Esophagus muscularis mucosa (tissue), 4 donors: Measurements from ENCODE around the gene ENTREP3.

ENCODE experiments used
- CTCF ChIP-seq, 3 experiments: fragments of 200-600 bp in 2 of 3; fragments of 450-650 bp in 1 of 3; sonication (generic) in 2 of 3; IDR thresholded peaks; one replicate each; pipeline ENCODE4 v1.5.1; 2017 to 2019; ENCODE audit warnings: antibody characterized with exemption in 3 of 3, mild to moderate bottlenecking in 2 of 3, moderate library complexity in 1 of 3
- EP300 ChIP-seq: sonication (generic); formaldehyde crosslinking; IDR thresholded peaks from one replicate; pipeline ENCODE4 v1.6.1; 2017; ENCODE audit warnings: antibody characterized with exemption
- POLR2A ChIP-seq: fragments of 450-650 bp; IDR thresholded peaks from one replicate; pipeline ENCODE4 v1.6.1; 2017; ENCODE audit warnings: antibody characterized with exemption, moderate library complexity, mild to moderate bottlenecking, low read depth
- POLR2AphosphoS5 ChIP-seq, 2 donors: sonication (generic); formaldehyde crosslinking; IDR thresholded peaks; one replicate each; pipeline ENCODE4 v1.6.1; 2017; ENCODE audit warnings: antibody characterized with exemption in 2 of 2

- no peak for TF ChIP-seq CTCF (IDR thresholded peaks at IDR 0.05)
- TF ChIP-seq POLR2AphosphoS5 (IDR thresholded peaks at IDR 0.05): no peak
- TF ChIP-seq EP300: no peak
- no peak for TF ChIP-seq POLR2A
Measured at GRCh38 chr1:155284476-155284875, 29.2 kb upstream of the ENTREP3 start.
